ENCODE data around the gene SNRK.

SNRK gene

DNA sequence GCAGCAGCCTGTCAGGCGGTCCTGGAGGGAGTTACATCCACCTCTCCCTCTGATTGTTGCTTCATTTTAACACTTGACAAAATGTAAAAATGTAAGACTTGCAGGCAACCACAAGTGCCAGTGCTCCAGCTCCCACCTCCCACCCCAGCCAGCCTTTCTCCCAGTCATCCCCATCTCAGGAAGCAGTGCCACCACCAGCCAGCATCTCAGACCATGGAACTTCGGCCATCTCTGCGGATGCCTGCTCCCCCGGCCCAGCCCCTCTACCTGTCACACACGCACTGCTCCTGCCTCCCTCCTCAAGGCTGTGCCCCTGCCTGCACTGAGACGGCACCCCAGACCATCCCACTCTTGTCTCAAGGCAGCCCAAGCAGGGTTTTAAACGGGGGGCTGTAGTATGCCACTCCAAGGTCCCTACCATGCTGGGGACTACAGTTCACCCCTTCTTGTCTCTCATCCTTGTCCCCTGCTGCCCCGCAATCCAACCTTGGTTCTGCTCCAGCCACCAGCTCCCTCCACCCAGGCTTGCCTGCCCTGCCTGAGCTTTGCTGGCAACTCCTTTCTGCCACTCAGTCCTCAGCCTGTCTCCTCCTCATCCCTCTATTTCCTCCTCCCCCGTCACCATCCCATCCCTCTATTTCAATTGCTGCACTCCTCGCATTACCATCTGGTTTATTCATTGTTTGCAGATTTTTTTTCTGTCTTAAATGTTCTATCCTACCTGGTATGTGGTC is 85.8 kb downstream of the SNRK start:
- no peak for DNase-seq

- no peak for DNase-seq
Observed at GRCh38 chr3:43372809-43373559, 86.6 kb downstream of the SNRK start.

- DNase-seq: no peak
Observed at GRCh38 chr3:43373560-43373928, 87.2 kb downstream of the SNRK start.

GRCh38 chr3:43378066-43378935 is 92.0 kb downstream of the SNRK start:
- DNase-seq: peak; percentile 27

DNA sequence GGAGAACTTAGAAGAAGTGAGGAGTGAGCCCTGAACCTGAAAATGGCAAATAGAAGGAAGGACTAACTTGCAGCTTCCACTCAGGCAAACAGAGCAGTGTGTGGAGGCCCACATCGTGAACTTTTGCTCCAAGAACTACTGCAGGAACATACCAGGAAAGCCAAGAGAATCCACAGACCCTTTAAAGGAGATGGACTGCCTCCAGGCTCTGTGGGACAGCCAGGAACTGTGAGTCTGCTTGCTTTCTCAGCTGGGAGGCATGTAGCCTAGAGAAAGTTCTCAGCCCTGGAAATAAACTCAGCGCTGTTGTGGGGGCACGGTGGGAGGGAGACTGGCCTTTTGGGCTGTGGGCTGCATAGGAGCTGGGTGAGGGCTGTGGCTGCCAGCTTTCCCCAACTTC is 93.0 kb downstream of the SNRK start:
- no peak for DNase-seq

GRCh38 chr3:43388175-43388574 is 101.8 kb downstream of the SNRK start:
- DNase-seq: no peak

DNA sequence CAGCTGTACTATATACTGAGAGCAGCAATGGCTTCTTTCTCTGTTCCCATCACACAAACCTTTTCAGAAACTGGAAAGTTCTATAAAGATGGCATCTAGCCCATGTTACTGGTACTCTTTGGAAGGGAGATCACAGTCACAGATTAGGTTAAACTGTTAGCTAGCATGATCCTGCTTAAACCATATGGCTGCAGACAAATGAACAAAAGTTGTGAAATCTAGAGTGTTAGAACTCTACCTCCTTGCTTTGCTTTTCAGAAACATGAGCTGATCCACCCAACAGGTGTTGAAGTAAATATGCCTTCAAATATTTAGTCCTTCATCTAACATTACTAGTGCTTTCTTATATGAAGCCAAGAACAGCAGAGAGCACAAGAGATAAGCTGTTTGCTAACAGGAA is 102.6 kb downstream of the SNRK start:
- no peak for DNase-seq

- DNase-seq: no peak
Observed at GRCh38 chr3:43389388-43390254, 103.3 kb downstream of the SNRK start.

- DNase-seq: no peak
Observed at GRCh38 chr3:43390255-43390588, 103.9 kb downstream of the SNRK start.

- DNase-seq: no peak
Observed at GRCh38 chr3:43391621-43392020, 105.3 kb downstream of the SNRK start.

DNA sequence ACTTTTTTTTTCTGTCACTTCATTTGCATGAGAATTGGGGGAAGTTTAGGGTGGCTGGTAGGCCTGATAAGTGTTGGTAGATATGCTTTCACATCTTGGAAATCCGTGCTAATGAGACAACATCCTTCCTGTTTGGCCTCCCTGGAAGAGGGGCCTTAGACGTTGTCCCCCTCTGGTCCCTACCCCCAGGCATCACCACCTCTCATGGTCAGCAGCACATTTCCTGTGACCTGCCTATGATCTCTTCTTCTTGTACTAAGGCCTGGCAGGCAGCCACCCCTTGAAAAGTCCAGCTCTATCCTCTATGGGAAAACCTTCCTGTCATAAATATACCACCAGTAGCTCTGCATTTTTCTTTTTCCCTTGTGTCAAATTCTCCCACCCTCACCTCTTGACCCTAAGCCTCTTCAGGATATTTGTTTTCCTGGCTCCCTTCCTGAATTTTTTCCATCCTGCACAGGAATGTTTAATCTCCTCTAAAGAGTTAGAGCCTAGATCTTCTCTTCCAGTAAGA is 107.8 kb downstream of the SNRK start:
- no peak for DNase-seq

- DNase-seq: no peak
Observed at GRCh38 chr3:43399034-43399433, 112.7 kb downstream of the SNRK start.

- no peak for DNase-seq
Observed at GRCh38 chr3:43400167-43400566, 113.8 kb downstream of the SNRK start.
